Endothelial cell (in vitro differentiated cells): ENCODE results near the gene SPO11. TPM values are rescaled to one million over a fixed set of nuclear protein-coding genes. Genes with fewer than 3 reads are reported as not detected.

Experiments
- DNase-seq: peaks from one replicate; pipeline ENCODE4 v3.0.0; 2021; ENCODE audit warnings: low spot score
- H3K27ac Mint-ChIP-seq: one replicate; pipeline ENCODE4 v1.8.0; 2021; ENCODE audit warnings: mixed read lengths, inconsistent platforms; ENCODE audit not compliant: unreplicated experiment
- H3K27me3 Mint-ChIP-seq: one replicate; pipeline ENCODE4 v1.8.0; 2021; ENCODE audit warnings: mild to moderate bottlenecking, moderate library complexity, mixed read lengths, inconsistent platforms; ENCODE audit not compliant: unreplicated experiment
- H3K36me3 Mint-ChIP-seq: one replicate; pipeline ENCODE4 v1.8.0; 2021; ENCODE audit warnings: mild to moderate bottlenecking, low read depth, mixed read lengths, inconsistent platforms; ENCODE audit not compliant: unreplicated experiment
- H3K4me1 Mint-ChIP-seq: one replicate; pipeline ENCODE4 v1.8.0; 2021; ENCODE audit warnings: mild to moderate bottlenecking, mixed read lengths, inconsistent platforms; ENCODE audit not compliant: unreplicated experiment
- H3K4me3 Mint-ChIP-seq: one replicate; pipeline ENCODE4 v1.8.0; 2021; ENCODE audit warnings: mild to moderate bottlenecking, mixed read lengths, inconsistent platforms; ENCODE audit not compliant: unreplicated experiment
- H3K9me3 Mint-ChIP-seq: one replicate; pipeline ENCODE4 v1.8.0; 2021; ENCODE audit warnings: mixed read lengths, inconsistent platforms; ENCODE audit not compliant: unreplicated experiment
- total RNA-seq: library from RNA; stranded (reverse); fragmentation: NEBNext Ultra II Directional; extraction: Animal tissue kit (Norgen Biotek cat#: 25700); gene quantifications from one replicate; pipeline ENCODE4 v1.2.1, GENCODE V29; 2021; ENCODE audit not compliant: unreplicated experiment
- TF ChIP-seq, protein P1 (sequence below): fragments of 200-600 bp; sonication (generic); IDR thresholded peaks from one replicate; pipeline ENCODE4 v1.5.0; 2021; ENCODE audit warnings: antibody characterized with exemption; ENCODE audit not compliant: unreplicated experiment

The SPO11 gene
- total RNA-seq, 1 donor from 2014 or later: not detected

DNA sequence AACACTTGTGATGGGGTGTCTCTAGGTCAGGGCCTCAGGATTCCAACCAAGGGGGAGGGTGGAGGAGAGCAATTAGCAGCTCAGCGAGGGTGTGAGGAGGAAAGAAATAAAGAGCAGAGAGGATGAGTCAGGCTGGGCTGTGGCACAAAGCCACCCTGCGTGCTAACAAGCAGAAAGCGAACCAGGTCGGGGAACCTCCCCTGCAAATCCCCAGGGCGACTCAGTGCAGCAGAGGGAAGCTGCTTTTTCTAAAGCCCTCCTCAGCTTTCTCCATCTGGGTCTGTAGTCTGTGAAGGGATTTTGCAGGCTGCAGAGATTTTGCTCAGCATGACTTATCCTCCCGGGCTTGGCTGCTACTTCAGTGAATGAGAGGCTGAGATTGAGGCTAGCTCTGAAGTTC is 6.6 kb upstream of the SPO11 start:
- Mint-ChIP-seq H3K36me3 (no peaks in the 10 kb centered on the region), H3K27ac (no peak overlapping the region), H3K4me3 (no peak overlapping the region), H3K4me1 (no peaks in the 10 kb centered on the region), H3K27me3 (peaks cover 4% of the 10 kb centered on the region), H3K9me3 (no peaks in the 10 kb centered on the region)
- no peak for DNase-seq
- TF ChIP-seq, protein P1, sequence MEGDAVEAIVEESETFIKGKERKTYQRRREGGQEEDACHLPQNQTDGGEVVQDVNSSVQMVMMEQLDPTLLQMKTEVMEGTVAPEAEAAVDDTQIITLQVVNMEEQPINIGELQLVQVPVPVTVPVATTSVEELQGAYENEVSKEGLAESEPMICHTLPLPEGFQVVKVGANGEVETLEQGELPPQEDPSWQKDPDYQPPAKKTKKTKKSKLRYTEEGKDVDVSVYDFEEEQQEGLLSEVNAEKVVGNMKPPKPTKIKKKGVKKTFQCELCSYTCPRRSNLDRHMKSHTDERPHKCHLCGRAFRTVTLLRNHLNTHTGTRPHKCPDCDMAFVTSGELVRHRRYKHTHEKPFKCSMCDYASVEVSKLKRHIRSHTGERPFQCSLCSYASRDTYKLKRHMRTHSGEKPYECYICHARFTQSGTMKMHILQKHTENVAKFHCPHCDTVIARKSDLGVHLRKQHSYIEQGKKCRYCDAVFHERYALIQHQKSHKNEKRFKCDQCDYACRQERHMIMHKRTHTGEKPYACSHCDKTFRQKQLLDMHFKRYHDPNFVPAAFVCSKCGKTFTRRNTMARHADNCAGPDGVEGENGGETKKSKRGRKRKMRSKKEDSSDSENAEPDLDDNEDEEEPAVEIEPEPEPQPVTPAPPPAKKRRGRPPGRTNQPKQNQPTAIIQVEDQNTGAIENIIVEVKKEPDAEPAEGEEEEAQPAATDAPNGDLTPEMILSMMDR: no peak

DNA sequence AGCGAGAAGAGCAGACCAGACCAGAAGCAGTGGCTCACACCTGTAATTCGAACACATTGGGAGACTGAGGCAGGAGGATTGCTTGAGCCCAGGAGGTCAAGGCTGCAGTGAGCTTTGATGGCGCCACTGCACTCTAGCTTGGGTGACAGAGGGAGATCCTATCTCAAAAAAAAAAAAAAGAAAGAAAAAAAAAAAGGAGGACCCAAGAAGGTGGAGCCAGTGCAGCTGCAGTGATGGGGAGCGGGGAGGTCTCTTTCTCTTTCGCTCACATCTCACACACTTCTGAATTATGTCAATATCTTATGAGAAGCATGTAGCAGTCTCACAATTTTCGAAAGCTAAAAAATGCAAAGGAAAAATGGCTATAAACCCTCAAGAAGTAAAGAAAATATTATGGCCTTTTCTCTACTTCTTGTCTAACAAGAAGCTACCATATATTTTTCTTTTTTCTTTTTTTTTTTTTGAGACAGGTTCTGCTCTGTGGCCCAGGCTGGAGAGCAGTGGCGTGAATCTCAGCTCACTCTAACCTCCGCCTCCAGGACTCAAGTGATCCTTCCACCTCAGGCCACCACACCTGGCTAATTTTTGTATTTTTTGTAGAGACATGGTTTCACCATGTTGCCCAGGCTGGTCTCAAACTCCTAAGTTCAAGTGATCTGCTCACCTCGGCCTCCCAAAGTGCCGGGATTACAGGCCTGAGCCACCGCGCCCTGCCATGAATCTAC is 3.8 kb upstream of the SPO11 start:
- no peaks in the 10 kb centered on the region for H3K36me3 Mint-ChIP-seq
- H3K4me1 Mint-ChIP-seq: no peaks in the 10 kb centered on the region
- H3K27me3 Mint-ChIP-seq: peaks cover 2% of the 10 kb centered on the region
- DNase-seq: no peak
- H3K4me3 Mint-ChIP-seq: no peak overlapping the region
- no peaks in the 10 kb centered on the region for H3K9me3 Mint-ChIP-seq
- TF ChIP-seq, protein P1: no peak
- H3K27ac Mint-ChIP-seq: no peak overlapping the region

DNA sequence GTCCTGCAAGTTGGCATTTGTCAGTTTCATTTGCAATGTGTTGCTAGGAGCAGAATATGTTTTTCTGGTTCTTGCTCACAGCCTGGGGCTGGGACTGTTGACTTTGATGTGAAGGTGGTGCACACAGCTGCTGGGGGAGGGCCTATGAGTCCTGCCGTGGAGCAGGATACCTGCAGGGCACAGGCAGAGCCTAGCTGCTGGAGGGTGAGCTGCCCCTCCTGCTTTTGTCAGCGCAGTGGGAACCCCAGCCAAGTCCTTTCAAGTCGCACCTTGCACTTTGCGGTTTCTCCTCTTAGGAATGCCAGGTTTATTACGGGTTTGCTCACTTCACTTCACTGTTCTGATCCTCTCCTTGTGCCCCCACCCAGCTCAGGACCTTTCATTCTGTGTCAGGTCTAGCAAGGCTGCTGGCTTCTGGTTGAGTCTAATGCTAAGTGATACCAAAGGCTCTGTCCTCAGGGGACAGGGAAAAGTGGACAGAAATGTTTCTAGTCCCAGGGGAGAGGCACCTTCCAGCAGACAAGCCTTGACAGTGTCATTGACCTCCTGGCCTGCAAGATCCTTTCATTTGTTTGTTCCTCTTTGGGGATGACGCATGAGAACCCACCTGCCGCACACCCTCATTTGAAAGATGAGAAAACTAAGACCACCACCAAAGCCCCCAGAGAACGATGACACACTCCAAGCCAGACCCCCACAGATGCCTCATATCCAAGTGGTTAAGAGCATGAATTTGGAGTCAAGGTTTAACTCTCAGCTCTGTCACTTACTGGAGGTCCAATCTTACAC is 2.7 kb upstream of the SPO11 start:
- no peaks in the 10 kb centered on the region for H3K9me3 Mint-ChIP-seq
- no peak for DNase-seq
- TF ChIP-seq, protein P1: no peak
- no peaks in the 10 kb centered on the region for H3K36me3 Mint-ChIP-seq
- peaks cover 2% of the 10 kb centered on the region for H3K27me3 Mint-ChIP-seq
- H3K4me1 Mint-ChIP-seq: no peaks in the 10 kb centered on the region
- no peak overlapping the region for H3K27ac Mint-ChIP-seq
- H3K4me3 Mint-ChIP-seq: no peak overlapping the region

DNA sequence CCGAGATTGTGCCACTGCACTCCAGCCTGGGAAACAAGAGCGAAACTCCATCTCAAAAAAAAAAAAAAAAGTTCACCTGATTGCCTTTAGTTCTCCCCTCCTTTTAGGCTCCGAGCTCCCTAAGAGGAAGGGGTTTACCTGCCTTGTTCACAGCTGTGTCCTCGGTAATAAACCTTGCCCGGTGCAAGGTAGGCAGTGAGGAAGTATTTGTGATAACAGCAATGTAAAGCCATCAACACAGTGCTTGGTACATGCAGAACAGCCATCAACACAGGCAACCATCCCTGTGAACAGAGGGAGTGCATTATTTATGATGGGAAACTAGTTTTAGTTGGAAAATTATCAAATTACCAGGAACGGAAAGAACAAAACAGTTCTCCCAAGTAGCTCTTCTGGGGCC is 1.8 kb upstream of the SPO11 start:
- TF ChIP-seq, protein P1: no peak
- Mint-ChIP-seq H3K36me3 (no peaks in the 10 kb centered on the region), H3K4me1 (no peaks in the 10 kb centered on the region)

DNA sequence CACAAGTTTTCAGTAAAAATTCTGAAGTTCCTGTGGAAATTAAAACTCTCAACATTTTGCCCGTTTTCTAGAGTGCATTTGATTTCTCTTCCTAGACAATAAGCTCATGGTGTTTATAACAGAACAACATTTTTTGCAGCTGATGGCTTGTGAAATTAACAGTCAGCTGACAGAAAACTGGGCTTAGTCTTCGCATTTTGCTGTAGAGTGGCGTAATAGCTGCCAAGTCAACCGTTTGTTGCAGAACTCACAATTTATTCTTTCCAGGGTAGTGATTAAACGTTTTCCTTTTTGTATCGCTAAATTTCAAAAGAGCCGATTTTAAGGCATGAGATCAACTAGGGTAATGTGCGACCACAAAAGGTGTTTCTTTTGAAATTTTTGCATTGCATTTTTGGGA is 1.4 kb downstream of the SPO11 start:
- H3K27ac Mint-ChIP-seq: no peak overlapping the region
- peaks cover 2% of the 10 kb centered on the region for H3K27me3 Mint-ChIP-seq
- H3K36me3 Mint-ChIP-seq: no peaks in the 10 kb centered on the region
- TF ChIP-seq, protein P1: no peak
- DNase-seq: no peak
- H3K4me3 Mint-ChIP-seq: no peak overlapping the region
- H3K9me3 Mint-ChIP-seq: no peaks in the 10 kb centered on the region
- H3K4me1 Mint-ChIP-seq: no peaks in the 10 kb centered on the region

More for the DNA sequence above, 1.8 kb upstream of the SPO11 start:
- no peak for DNase-seq
- H3K4me3 Mint-ChIP-seq: no peak overlapping the region
- peaks cover 2% of the 10 kb centered on the region for H3K27me3 Mint-ChIP-seq
- H3K9me3 Mint-ChIP-seq: no peaks in the 10 kb centered on the region
- no peak overlapping the region for H3K27ac Mint-ChIP-seq
